Measurements from ENCODE around the gene AK3. TPM values are rescaled to one million over a fixed set of nuclear protein-coding genes. Genes with fewer than 3 reads are reported as not detected.

Gene AK3
- total RNA-seq, 1 experiment from 2014 or later: 41.5 TPM

DNA sequence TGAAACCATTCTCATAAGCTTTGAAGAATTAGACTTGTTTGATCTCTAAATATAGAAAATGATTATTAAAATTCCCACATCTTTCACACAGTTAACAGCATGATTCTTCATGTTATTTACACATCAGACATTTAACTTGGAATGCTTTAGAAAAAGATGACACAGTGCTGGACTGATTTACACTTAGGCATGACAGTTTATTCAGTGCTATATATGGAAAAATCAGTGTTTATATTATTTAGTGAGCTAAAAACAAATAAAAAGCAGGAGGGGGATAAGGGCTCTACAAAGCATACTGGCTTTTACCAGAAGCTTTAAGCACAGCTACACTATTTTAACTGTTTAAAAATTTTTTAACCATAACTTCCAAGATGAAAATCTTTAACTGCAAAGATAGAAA is 31.6 kb downstream of the AK3 start:
- Histone ChIP-seq H3K4ac (ENCODE audit: low read depth, low read length) (no peak overlapping the region), H4K91ac (ENCODE audit: insufficient read length, low read depth, low read length) (no peak overlapping the region), H2BK5ac (ENCODE audit: insufficient read length, low read length) (no peak overlapping the region), H2AK5ac (ENCODE audit: insufficient read length, low read length) (no peak overlapping the region), H3T11ph (ENCODE audit: low read length) (no peak overlapping the region), H2AFZ (ENCODE audit: low read length) (no peak overlapping the region), H2BK120ac (ENCODE audit: low read depth, low read length, poor library complexity, severe bottlenecking) (no peak overlapping the region), H2BK15ac (ENCODE audit: low read depth, low read length) (no peak overlapping the region), H3K23me2 (ENCODE audit: insufficient read length, low read depth, low read length, poor library complexity, severe bottlenecking) (no peaks in the 10 kb centered on the region), H3K4me2 (ENCODE audit: insufficient read depth, insufficient read length, low read length) (no peak overlapping the region), H4K5ac (ENCODE audit: insufficient read length, low read depth, low read length) (no peak overlapping the region), H3K27ac (ENCODE audit: insufficient read length, low read depth, low read length) (no peak overlapping the region), H4K20me1 (ENCODE audit: control insufficient read depth, insufficient read depth, insufficient read length) (no peaks in the 10 kb centered on the region), H2BK20ac (ENCODE audit: low read depth, low read length, poor library complexity, severe bottlenecking) (no peak overlapping the region), H2BK12ac (ENCODE audit: insufficient read length, low read depth, low read length) (no peak overlapping the region), H3K79me1 (ENCODE audit: insufficient read depth, low read depth, low read length, poor library complexity, severe bottlenecking) (no peaks in the 10 kb centered on the region), H3K14ac (ENCODE audit: insufficient read depth, low read length) (no peak overlapping the region), H3K4me1 (ENCODE audit: insufficient read depth, low read length) (no peaks in the 10 kb centered on the region), H3K56ac (ENCODE audit: insufficient read length, low read depth, low read length) (no peak overlapping the region), H4K8ac (replicated peaks; ENCODE audit: insufficient read length, low read depth, low read length) (no peak overlapping the region), H3K79me2 (ENCODE audit: insufficient read depth, low read length) (no peaks in the 10 kb centered on the region), H3K23ac (ENCODE audit: insufficient read length, low read depth, low read length) (no peak overlapping the region), H3K18ac (ENCODE audit: insufficient read length, low read depth, low read length) (no peak overlapping the region), H3K9me3 (ENCODE audit: control insufficient read depth, low read depth, low read length) (no peaks in the 10 kb centered on the region), H3K9ac (ENCODE audit: extremely low read depth, insufficient read length, low read length) (no peak overlapping the region), H3K27me3 (ENCODE audit: insufficient read depth, low read length) (no peaks in the 10 kb centered on the region)
- Mint-ChIP-seq H3K27ac (no peak overlapping the region), H3K27me3 (ENCODE audit: low read depth) (no peaks in the 10 kb centered on the region), H3K4me1 (no peaks in the 10 kb centered on the region), H3K9me3 (peaks cover 4 to 6% of the 10 kb centered on the region in 2 experiments; a peak in 3 of 5 replicates), H3K4me3 (no peak overlapping the region), H3K36me3 (ENCODE audit: insufficient read depth in 1 of 3, low read depth in 3 of 3) (peaks cover 9 to 51% (median 17%) of the 10 kb centered on the region in 3 experiments; a peak in 5 of 7 replicates)
- no peak for DNase-seq
- TF ChIP-seq, protein P1, sequence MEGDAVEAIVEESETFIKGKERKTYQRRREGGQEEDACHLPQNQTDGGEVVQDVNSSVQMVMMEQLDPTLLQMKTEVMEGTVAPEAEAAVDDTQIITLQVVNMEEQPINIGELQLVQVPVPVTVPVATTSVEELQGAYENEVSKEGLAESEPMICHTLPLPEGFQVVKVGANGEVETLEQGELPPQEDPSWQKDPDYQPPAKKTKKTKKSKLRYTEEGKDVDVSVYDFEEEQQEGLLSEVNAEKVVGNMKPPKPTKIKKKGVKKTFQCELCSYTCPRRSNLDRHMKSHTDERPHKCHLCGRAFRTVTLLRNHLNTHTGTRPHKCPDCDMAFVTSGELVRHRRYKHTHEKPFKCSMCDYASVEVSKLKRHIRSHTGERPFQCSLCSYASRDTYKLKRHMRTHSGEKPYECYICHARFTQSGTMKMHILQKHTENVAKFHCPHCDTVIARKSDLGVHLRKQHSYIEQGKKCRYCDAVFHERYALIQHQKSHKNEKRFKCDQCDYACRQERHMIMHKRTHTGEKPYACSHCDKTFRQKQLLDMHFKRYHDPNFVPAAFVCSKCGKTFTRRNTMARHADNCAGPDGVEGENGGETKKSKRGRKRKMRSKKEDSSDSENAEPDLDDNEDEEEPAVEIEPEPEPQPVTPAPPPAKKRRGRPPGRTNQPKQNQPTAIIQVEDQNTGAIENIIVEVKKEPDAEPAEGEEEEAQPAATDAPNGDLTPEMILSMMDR (conservative IDR thresholded peaks at IDR 0.05): no peak
